Thyroid gland (tissue), 4 donors: Measurements from ENCODE around the gene TOP1. TPM values are rescaled to one million over a fixed set of nuclear protein-coding genes. Genes with fewer than 3 reads are reported as not detected.
A peak's percentile ranks its signal among the peaks of the same experiment; 100 is the strongest.

ENCODE experiments used
- DNase-seq, 2 donors: peaks; one replicate each; pipeline ENCODE4 v3.0.0-alpha.2; 2019
- H3K27ac ChIP-seq, 3 donors: fragments of 200-600 bp; sonication (generic); 1 replicate in 2 of 3; 2 replicates in 1 of 3; pipeline ENCODE4 v1.5.1; 2016 to 2019; ENCODE audit warnings: mild to moderate bottlenecking in 1 of 3, moderate library complexity in 1 of 3
- H3K27me3 ChIP-seq: fragments of 200-600 bp; sonication (generic); one replicate; pipeline ENCODE4 v1.5.1; 2019
- H3K36me3 ChIP-seq, 2 donors: fragments of 200-600 bp; sonication (generic); one replicate each; pipeline ENCODE4 v1.5.1; 2016 to 2019
- H3K4me1 ChIP-seq, 2 donors: fragments of 200-600 bp; sonication (generic); one replicate each; pipeline ENCODE4 v1.5.1; 2017 to 2019
- H3K4me3 ChIP-seq, 3 donors: fragments of 200-600 bp; sonication (generic); replicated peaks in 1 of 3; 1 replicate in 2 of 3; 2 replicates in 1 of 3; pipeline ENCODE4 v1.5.1; 2016; ENCODE audit warnings: mild to moderate bottlenecking in 1 of 3
- H3K9me3 ChIP-seq: fragments of 200-600 bp; sonication (generic); one replicate; pipeline ENCODE4 v1.5.1; 2017
- POLR2A ChIP-seq, 2 donors: fragments of 450-650 bp; IDR thresholded peaks; one replicate each; pipeline ENCODE4 v1.6.1; 2017; ENCODE audit warnings: antibody characterized with exemption in 2 of 2, mild to moderate bottlenecking in 2 of 2, moderate library complexity in 1 of 2
- WGBS, 2 donors: methylation state at CpG; one replicate each; pipeline ENCODE4 v1.1.5; 2017; 5-methylcytosine and 5-hydroxymethylcytosine counted together
- intact Hi-C: fragments of 100-400 bp; cut with DNase I; formaldehyde crosslinking; loops from one replicate; pipeline ENCODE4 v1.15.1; 2023
- total RNA-seq, 4 donors: library from RNA; depleted of rRNA; stranded (reverse); fragments of >200 nt; gene quantifications; one replicate each; pipeline ENCODE4 v1.2.3, GENCODE V29; 2016
- TF ChIP-seq, protein P1 (sequence below), 6 experiments: fragments of 200-600 bp in 3 of 6; fragments of 450-650 bp in 3 of 6; sonication (generic) in 3 of 6; IDR thresholded peaks; one replicate each; pipeline ENCODE4 v1.5.1; 2016 to 2019; ENCODE audit warnings: antibody characterized with exemption in 6 of 6, mild to moderate bottlenecking in 2 of 6, inconsistent platforms in 1 of 6, moderate library complexity in 1 of 6

The TOP1 gene
- total RNA-seq, 4 donors from 2014 or later, result 31.3 to 46.3 (median 41.4) TPM

DNA sequence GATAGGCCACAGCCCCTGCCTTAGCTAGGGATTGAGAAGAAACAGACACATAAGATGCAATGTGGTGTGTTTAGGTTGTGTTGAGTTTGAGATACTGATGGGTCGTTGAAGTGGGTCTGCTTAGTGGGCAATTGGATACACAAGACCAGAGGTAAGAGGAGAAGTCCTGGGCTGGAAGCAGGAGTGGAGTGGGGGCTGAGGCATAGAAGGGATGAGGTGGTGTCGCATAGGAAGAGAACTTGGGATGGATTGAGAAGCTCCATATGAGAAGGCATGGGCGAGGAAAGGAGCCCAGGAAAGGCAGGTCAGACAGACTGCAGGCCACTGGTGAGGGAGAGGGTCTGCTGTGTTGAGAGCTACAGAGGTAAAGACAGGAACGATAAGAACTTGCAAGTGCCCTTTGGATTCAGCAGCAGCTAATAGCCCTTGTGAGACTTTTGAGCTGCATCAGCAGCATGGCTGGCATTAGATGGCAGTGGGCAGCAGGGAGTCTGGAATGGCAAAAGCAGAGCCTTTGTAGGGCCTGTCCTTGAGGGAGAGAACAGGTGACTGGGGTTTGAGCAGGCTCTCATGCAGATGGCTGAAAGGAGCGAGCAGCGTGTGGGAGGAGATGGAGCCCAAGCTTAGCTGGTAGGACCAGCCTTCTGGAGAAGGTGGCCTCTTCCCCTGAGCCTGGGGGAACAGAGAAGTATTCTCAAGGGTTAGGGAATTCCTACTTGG, 141.9 kb downstream of the TOP1 start:
- peak in 1 of 2 donors; percentile 1 for DNase-seq
- no peaks in the 10 kb centered on the region for H3K27me3 ChIP-seq
- peaks cover 70 to 74% of the 10 kb centered on the region in 2 donors for H3K36me3 ChIP-seq
- peaks cover 3 to 21% of the 10 kb centered on the region in 2 donors for H3K4me1 ChIP-seq
- H3K4me3 ChIP-seq, result no peak overlapping the region
- no peak overlapping the region for H3K27ac ChIP-seq
- whole genome bisulfite sequencing, 2 donors, result 81 to 90% methylated on average over 6 of the region's 6 CpGs
- TF ChIP-seq, protein P1, sequence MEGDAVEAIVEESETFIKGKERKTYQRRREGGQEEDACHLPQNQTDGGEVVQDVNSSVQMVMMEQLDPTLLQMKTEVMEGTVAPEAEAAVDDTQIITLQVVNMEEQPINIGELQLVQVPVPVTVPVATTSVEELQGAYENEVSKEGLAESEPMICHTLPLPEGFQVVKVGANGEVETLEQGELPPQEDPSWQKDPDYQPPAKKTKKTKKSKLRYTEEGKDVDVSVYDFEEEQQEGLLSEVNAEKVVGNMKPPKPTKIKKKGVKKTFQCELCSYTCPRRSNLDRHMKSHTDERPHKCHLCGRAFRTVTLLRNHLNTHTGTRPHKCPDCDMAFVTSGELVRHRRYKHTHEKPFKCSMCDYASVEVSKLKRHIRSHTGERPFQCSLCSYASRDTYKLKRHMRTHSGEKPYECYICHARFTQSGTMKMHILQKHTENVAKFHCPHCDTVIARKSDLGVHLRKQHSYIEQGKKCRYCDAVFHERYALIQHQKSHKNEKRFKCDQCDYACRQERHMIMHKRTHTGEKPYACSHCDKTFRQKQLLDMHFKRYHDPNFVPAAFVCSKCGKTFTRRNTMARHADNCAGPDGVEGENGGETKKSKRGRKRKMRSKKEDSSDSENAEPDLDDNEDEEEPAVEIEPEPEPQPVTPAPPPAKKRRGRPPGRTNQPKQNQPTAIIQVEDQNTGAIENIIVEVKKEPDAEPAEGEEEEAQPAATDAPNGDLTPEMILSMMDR (IDR thresholded peaks at IDR 0.05), result no peak
- TF ChIP-seq POLR2A (IDR thresholded peaks at IDR 0.05), result no peak
- intact Hi-C loops, result loop anchor here (5.0 kb wide), 1 partner anchor 33 kb away; the partner anchor contains the start of gene PLCG1
- H3K9me3 ChIP-seq, result no peaks in the 10 kb centered on the region

DNA sequence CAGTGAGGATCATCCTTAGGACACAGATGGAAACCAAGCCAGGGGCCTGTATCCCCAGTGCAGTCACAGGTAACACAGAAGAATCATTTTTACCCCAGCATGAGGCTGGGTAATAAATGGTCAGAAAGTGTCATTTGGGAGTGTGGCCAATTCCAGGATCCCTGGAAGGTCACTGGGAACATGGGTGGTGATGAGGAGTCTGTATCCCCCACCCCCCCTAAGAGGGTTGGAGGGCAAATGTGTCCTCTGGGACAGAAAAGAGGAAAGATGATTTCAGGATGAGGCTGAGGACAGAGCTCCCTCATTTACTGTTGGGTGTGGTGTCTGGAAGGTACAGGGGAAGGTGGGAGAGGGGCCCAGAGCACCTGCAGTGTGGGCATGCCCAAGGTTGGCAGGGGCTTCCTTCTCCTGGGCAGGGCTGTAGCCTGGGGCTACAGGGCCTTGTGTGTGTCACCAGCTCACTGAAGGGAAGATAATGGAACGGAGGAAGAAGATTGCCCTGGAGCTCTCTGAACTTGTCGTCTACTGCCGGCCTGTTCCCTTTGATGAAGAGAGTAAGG, 143.2 kb downstream of the TOP1 start:
- Histone ChIP-seq H3K36me3 (peaks cover 61 to 62% of the 10 kb centered on the region in 2 donors), H3K27ac (peak overlapping the region in 2 of 3 donors; percentile 51 to 71), H3K27me3 (no peaks in the 10 kb centered on the region), H3K4me1 (peaks cover 3 to 24% of the 10 kb centered on the region in 2 donors), H3K9me3 (no peaks in the 10 kb centered on the region), H3K4me3 (no peak overlapping the region)
- 73 to 93% methylated on average over 3 of the region's 3 CpGs for WGBS, 2 donors
- no peak for TF ChIP-seq POLR2A (IDR thresholded peaks at IDR 0.05)
- TF ChIP-seq, protein P1 (IDR thresholded peaks at IDR 0.05), result no peak
- DNase-seq, result peak in 1 of 2 donors; percentile 2
- intact Hi-C loops, result loop anchor here (2.0 to 5.0 kb wide), 2 partner anchors 35 to 167 kb away; partner anchors contain the start of gene PLCG1

DNA sequence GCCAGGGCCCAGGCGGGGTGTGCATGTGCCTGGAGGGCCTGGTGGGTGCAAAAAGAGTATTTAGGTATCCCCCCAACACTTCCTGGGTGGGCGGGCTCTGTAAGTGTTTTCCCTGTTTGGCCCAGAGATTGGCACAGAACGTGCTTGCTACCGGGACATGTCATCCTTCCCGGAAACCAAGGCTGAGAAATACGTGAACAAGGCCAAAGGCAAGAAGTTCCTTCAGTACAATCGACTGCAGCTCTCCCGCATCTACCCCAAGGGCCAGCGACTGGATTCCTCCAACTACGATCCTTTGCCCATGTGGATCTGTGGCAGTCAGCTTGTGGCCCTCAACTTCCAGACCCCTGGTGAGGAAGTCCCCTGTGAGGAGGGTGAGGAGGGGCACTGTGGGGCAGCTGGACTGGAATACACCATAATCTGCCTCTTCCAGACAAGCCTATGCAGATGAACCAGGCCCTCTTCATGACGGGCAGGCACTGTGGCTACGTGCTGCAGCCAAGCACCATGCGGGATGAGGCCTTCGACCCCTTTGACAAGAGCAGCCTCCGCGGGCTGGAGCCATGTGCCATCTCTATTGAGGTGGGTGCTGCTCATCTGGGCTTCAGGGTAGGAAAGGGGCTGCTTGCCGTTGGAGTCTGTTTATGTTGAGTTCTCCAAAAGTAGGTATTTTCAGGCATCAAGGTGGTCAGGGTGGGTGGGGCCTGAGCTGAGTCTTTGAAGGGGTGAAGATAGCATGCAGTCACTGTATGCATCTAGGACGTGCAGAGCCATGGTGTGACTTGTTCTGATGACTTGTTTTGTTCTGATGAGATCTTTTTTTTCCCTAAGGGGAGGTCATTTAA, 143.9 kb downstream of the TOP1 start:
- Histone ChIP-seq H3K9me3 (no peaks in the 10 kb centered on the region), H3K4me3 (no peak overlapping the region), H3K27ac (peak overlapping the region in 2 of 3 donors; percentile 51 to 71), H3K27me3 (no peaks in the 10 kb centered on the region), H3K4me1 (peaks cover 3 to 27% of the 10 kb centered on the region in 2 donors), H3K36me3 (peaks cover 54 to 55% of the 10 kb centered on the region in 2 donors)
- no peak for TF ChIP-seq POLR2A (IDR thresholded peaks at IDR 0.05)
- TF ChIP-seq, protein P1 (IDR thresholded peaks at IDR 0.05), result no peak
- intact Hi-C loops, result loop anchor here (2.0 to 5.0 kb wide), 2 partner anchors 35 to 166 kb away; partner anchors contain the start of gene PLCG1
- DNase-seq, result peak in 1 of 2 donors; percentile 17
- WGBS, 2 donors, result 76 to 82% methylated on average over 10 to 14 of the region's 18 CpGs

DNA sequence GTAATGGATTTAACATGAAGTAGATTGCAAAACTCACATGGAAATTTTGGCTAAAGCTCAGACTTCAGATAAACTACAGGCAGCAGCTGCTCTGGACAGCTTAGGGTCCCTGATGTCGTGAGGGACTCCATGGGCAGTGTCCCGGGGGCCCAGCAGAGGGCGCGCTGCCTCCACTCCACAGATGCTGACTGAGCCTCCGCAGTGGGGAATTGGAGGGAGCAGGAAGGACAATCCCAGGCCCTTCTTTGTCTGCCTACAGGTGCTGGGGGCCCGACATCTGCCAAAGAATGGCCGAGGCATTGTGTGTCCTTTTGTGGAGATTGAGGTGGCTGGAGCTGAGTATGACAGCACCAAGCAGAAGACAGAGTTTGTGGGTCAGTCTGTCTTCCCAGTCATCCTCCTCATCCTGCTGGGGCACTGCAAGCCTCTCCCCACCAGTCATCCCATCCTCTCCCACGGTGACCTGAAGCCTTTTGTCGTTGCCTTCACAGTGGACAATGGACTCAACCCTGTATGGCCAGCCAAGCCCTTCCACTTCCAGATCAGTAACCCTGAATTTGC, 144.6 kb downstream of the TOP1 start:
- intact Hi-C loops, result loop anchor here (2.0 to 5.0 kb wide), 2 partner anchors 36 to 166 kb away; partner anchors contain the start of gene PLCG1
- no peak overlapping the region for H3K4me3 ChIP-seq
- peaks cover 48 to 49% of the 10 kb centered on the region in 2 donors for H3K36me3 ChIP-seq
- no peaks in the 10 kb centered on the region for H3K27me3 ChIP-seq
- H3K27ac ChIP-seq, result peak overlapping the region; percentile 8 to 71 (median 13)
- peak; percentile 79 to 84 for DNase-seq
- no peak for TF ChIP-seq POLR2A (IDR thresholded peaks at IDR 0.05)
- TF ChIP-seq, protein P1 (IDR thresholded peaks at IDR 0.05), result peak; percentile 76 to 96 (median 92)
- no peaks in the 10 kb centered on the region for H3K9me3 ChIP-seq
- WGBS, 2 donors, result 33 to 35% methylated on average over 3 to 6 of the region's 9 CpGs
- peaks cover 3 to 33% of the 10 kb centered on the region in 2 donors for H3K4me1 ChIP-seq
